ENCODE data around the gene CSMD2.

GRCh38 chr1:34153246-34153645, 11.8 kb downstream of the CSMD2 start:
- TF ChIP-seq CTCF (conservative IDR thresholded peaks at IDR 0.05; ENCODE audit: low read depth, low read length), result no peak
- no peak for TF ChIP-seq EZH2 (IDR thresholded peaks at IDR 0.05; ENCODE audit: borderline replicate concordance, low read depth, low read length, poor library complexity, severe bottlenecking)
